K562 (cell line): Measurements from ENCODE around the gene PGPEP1. TPM values are rescaled to one million over a fixed set of nuclear protein-coding genes. Genes with fewer than 3 reads are reported as not detected.

Experiments
- ARID2 ChIP-seq: fragments of 450-650 bp; IDR thresholded peaks from 2 replicates; pipeline ENCODE4 v1.6.1; 2017; ENCODE audit warnings: antibody characterized with exemption, mild to moderate bottlenecking
- BHLHE40 ChIP-seq: IDR thresholded peaks from 2 replicates; pipeline ENCODE4 v1.6.1; 2011; ENCODE audit warnings: low read length, improper control_type of control experiment
- BMI1 ChIP-seq: fragments of 150-350 bp; IDR thresholded peaks from 2 replicates; pipeline ENCODE4 v1.6.1; 2014; ENCODE audit warnings: low read length
- ESRRA ChIP-seq: fragments of 450-650 bp; IDR thresholded peaks from 2 replicates; pipeline ENCODE4 v1.6.1; 2014; ENCODE audit warnings: low read depth, mild to moderate bottlenecking, moderate library complexity, borderline replicate concordance
- HNRNPH1 ChIP-seq: fragments of 200-400 bp; formaldehyde crosslinking; optimal IDR thresholded peaks from 2 replicates; pipeline ENCODE3; 2017; ENCODE audit warnings: low read depth, mild to moderate bottlenecking, low read length, moderate library complexity
- KLF1 ChIP-seq: fragments of 450-650 bp; IDR thresholded peaks from 2 replicates; pipeline ENCODE4 v1.6.1; 2016; ENCODE audit warnings: missing genetic modification characterization, missing compliant biosample characterization
- KLF13 ChIP-seq: fragments of 450-650 bp; IDR thresholded peaks from 2 replicates; pipeline ENCODE4 v1.6.1; 2016; ENCODE audit warnings: missing genetic modification characterization, low read depth, mild to moderate bottlenecking, missing compliant biosample characterization, moderate library complexity, borderline replicate concordance
- MIER1 ChIP-seq: fragments of 450-650 bp; IDR thresholded peaks from 2 replicates; pipeline ENCODE4 v1.6.1; 2016; ENCODE audit warnings: antibody characterized with exemption, mild to moderate bottlenecking, low read depth
- SMARCC2 ChIP-seq: fragments of 450-650 bp; IDR thresholded peaks from 2 replicates; pipeline ENCODE4 v1.6.1; 2017; ENCODE audit warnings: antibody characterized with exemption, moderate library complexity, mild to moderate bottlenecking, low read depth
- TAF15 ChIP-seq: fragments of 200-400 bp; formaldehyde crosslinking; IDR thresholded peaks from 2 replicates; pipeline ENCODE4 v1.6.1; 2017; ENCODE audit warnings: mild to moderate bottlenecking, low read depth, low read length, moderate library complexity
- TRIM24 ChIP-seq, 2 experiments: fragments of 450-650 bp; IDR thresholded peaks; 2 replicates each; pipeline ENCODE4 v1.6.1; 2016
- ZKSCAN1 ChIP-seq: fragments of 150-350 bp; IDR thresholded peaks from 2 replicates; pipeline ENCODE4 v1.6.1; 2016; ENCODE audit warnings: low read depth, low read length
- ZNF175 ChIP-seq: fragments of 200-800 bp; sonication (Bioruptor generic); IDR thresholded peaks from 2 replicates; pipeline ENCODE4 v1.6.1; 2016; ENCODE audit warnings: low read depth, mild to moderate bottlenecking, missing genetic modification characterization, missing compliant biosample characterization
- ZNF3 ChIP-seq: fragments of 250-450 bp; sonication (Bioruptor Pico); IDR thresholded peaks from 2 replicates; pipeline ENCODE4 v1.5.0; 2021; ENCODE audit warnings: mild to moderate bottlenecking, moderate library complexity
- ZNF408 ChIP-seq: fragments of 250-450 bp; sonication (Bioruptor Pico); IDR thresholded peaks from 2 replicates; pipeline ENCODE4 v1.4.0; 2020; ENCODE audit warnings: low read depth, mild to moderate bottlenecking, moderate library complexity
- ZNF41 ChIP-seq: fragments of 250-450 bp; sonication (Bioruptor Pico); conservative IDR thresholded peaks from 2 replicates; pipeline ENCODE4 v1.4.0; 2020; ENCODE audit warnings: mild to moderate bottlenecking
- ZNF766 ChIP-seq: fragments of 200-800 bp; sonication (Bioruptor generic); conservative IDR thresholded peaks from 2 replicates; pipeline ENCODE4 v1.6.1; 2016; ENCODE audit warnings: missing genetic modification characterization, missing compliant biosample characterization
- ZSCAN29 ChIP-seq: fragments of 450-650 bp; IDR thresholded peaks from 2 replicates; pipeline ENCODE4 v1.6.1; 2017
- polyA plus RNA-seq, 8 experiments: library from polyadenylated mRNA; depleted of rRNA in 4 of 8; stranded (reverse) in 5 of 8; unstranded in 3 of 8; fragments of >200 nt; fragmentation: Nextera tagmentation in 2 of 8; fragmentation: Illumina TruSeq in 1 of 8; extraction: Ambion mirVana in 2 of 8; extraction: Trizol in 1 of 8; gene quantifications; 2 replicates each; pipeline versions ENCODE4 v1.2.1 to v1.2.3, GENCODE V29; 2011 to 2014; ENCODE audit warnings: inconsistent platforms in 1 of 8, missing spikeins in 1 of 8
- total RNA-seq, 7 experiments: library from RNA; depleted of rRNA in 6 of 7; stranded (reverse); fragments of >200 nt in 6 of 7; fragmentation: Illumina TruSeq in 2 of 7; extraction: Trizol in 2 of 7; gene quantifications; 2 replicates each; pipeline versions ENCODE4 v1.2.1 to v1.2.3, GENCODE V29; 2011 to 2021; ENCODE audit warnings: low replicate concordance in 1 of 7
- TF ChIP-seq, protein P1 (sequence below): IDR thresholded peaks from 2 replicates; pipeline ENCODE4 v1.6.1; 2012; ENCODE audit warnings: low read depth, low read length, improper control_type of control experiment, borderline replicate concordance
- TF ChIP-seq, protein P2 (sequence below): sonication (generic); formaldehyde crosslinking; IDR thresholded peaks from 2 replicates; pipeline ENCODE4 v1.8.1; 2023; ENCODE audit warnings: mild to moderate bottlenecking, missing genetic modification reagents
- TF ChIP-seq, protein P3 (sequence below), 2 experiments: fragments of 250-450 bp in 1 of 2; fragments of 450-650 bp in 1 of 2; sonication (Bioruptor Pico) in 1 of 2; IDR thresholded peaks; 2 replicates each; pipeline versions ENCODE4 v1.6.1 to v1.8.0; 2016 to 2021; ENCODE audit warnings: mild to moderate bottlenecking in 2 of 2, moderate library complexity in 2 of 2, missing compliant biosample characterization in 1 of 2, missing genetic modification characterization in 1 of 2
- TF ChIP-seq, protein P4 (sequence below): sonication (generic); formaldehyde crosslinking; IDR thresholded peaks from 2 replicates; pipeline ENCODE4 v1.8.0; 2022; ENCODE audit warnings: mild to moderate bottlenecking, low read depth, missing genetic modification reagents

Gene PGPEP1
- total and polyA plus RNA-seq, 9 of the 15 experiments (the other 6 are each of a cell fraction or from before 2014, with no cell fraction given) = 10.0 to 69.6 (median 33.5) TPM

DNA sequence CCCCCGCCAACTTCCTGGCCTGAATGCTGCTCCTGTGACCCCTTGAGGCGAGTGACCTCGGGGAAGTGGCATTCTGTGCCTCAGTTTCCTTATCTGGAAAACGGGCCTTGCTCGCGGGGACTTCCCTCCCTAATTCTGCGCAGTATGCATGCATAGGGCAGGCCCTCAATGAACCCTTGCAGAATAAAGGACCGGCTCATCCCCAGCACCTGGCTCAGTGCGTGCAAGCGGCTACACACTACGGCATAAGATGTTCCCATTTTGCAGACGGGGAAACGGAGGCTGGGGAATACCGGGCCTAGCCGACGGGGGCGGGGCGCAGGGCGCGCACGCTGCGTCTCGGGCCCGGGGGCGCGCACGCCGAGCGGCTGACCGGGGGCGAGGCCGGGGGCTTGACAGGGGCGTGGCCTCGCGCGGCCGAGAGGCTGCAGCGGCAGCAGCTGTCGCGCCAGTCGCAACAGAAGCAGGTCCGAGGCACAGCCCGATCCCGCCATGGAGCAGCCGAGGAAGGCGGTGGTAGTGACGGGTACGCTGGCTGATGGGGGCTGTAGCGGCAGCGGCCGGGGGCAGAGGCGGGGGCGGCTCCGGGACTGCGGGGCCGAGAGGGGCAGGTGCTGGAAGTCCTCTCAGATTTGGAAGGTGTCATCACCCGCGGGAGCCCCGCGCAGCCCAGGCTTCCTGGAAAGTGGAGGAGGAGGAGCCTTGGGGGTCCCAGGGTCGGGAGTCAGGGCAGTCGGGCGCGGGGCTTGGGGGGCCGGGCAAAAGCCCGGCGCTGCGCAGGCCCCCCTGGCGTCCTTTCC is at the start of gene PGPEP1 (continued):
- TF ChIP-seq, protein P1, sequence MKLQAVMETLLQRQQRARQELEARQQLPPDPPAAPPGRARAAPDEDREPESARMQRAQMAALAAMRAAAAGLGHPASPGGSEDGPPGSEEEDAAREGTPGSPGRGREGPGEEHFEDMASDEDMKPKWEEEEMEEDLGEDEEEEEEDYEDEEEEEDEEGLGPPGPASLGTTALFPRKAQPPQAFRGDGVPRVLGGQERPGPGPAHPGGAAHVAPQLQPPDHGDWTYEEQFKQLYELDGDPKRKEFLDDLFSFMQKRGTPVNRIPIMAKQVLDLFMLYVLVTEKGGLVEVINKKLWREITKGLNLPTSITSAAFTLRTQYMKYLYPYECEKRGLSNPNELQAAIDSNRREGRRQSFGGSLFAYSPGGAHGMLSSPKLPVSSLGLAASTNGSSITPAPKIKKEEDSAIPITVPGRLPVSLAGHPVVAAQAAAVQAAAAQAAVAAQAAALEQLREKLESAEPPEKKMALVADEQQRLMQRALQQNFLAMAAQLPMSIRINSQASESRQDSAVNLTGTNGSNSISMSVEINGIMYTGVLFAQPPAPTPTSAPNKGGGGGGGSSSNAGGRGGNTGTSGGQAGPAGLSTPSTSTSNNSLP = no peak
- TF ChIP-seq ZNF3 (CRISPR knock-in tag) (no peak), BMI1 (no peak), KLF13 (peak; percentile 90), ARID2 (no peak), ZKSCAN1 (no peak), ZSCAN29 (peak; percentile 41; the same call in 1 of the 2 replicates), ZNF175 (CRISPR knock-in tag) (0 out of 2 replicates have a peak, but pooled peaks have one; percentile 46), ZNF408 (CRISPR knock-in tag) (no peak), ZNF41 (CRISPR knock-in tag) (no peak), SMARCC2 (no peak), TAF15 (no peak), ESRRA (peak; percentile 79; the same call in 1 of the 2 replicates), HNRNPH1 (no peak), BHLHE40 (peak; percentile 35; the same call in 1 of the 2 replicates), KLF1 (tag) (no peak), MIER1 (no peak), ZNF766 (CRISPR knock-in tag) (peak; percentile 56; the same call in 1 of the 2 replicates), TRIM24 (IDR thresholded peaks at IDR 0.05) (no peak)
- TF ChIP-seq, protein P2, sequence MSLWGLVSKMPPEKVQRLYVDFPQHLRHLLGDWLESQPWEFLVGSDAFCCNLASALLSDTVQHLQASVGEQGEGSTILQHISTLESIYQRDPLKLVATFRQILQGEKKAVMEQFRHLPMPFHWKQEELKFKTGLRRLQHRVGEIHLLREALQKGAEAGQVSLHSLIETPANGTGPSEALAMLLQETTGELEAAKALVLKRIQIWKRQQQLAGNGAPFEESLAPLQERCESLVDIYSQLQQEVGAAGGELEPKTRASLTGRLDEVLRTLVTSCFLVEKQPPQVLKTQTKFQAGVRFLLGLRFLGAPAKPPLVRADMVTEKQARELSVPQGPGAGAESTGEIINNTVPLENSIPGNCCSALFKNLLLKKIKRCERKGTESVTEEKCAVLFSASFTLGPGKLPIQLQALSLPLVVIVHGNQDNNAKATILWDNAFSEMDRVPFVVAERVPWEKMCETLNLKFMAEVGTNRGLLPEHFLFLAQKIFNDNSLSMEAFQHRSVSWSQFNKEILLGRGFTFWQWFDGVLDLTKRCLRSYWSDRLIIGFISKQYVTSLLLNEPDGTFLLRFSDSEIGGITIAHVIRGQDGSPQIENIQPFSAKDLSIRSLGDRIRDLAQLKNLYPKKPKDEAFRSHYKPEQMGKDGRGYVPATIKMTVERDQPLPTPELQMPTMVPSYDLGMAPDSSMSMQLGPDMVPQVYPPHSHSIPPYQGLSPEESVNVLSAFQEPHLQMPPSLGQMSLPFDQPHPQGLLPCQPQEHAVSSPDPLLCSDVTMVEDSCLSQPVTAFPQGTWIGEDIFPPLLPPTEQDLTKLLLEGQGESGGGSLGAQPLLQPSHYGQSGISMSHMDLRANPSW (CRISPR knock-in tag) = no peak
- TF ChIP-seq, protein P3, sequence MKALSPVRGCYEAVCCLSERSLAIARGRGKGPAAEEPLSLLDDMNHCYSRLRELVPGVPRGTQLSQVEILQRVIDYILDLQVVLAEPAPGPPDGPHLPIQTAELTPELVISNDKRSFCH (CRISPR knock-in tag; IDR thresholded peaks at IDR 0.05) = no peak
- TF ChIP-seq, protein P3 (tag; IDR thresholded peaks at IDR 0.05) = peak; percentile 76; the same call in 1 of the 2 replicates
- TF ChIP-seq, protein P4, sequence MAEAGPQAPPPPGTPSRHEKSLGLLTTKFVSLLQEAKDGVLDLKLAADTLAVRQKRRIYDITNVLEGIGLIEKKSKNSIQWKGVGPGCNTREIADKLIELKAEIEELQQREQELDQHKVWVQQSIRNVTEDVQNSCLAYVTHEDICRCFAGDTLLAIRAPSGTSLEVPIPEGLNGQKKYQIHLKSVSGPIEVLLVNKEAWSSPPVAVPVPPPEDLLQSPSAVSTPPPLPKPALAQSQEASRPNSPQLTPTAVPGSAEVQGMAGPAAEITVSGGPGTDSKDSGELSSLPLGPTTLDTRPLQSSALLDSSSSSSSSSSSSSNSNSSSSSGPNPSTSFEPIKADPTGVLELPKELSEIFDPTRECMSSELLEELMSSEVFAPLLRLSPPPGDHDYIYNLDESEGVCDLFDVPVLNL (CRISPR knock-in tag) = no peak
